Urinary bladder (tissue), 4 donors: Measurements from ENCODE around the gene LRRC4C. TPM values are rescaled to one million over a fixed set of nuclear protein-coding genes. Genes with fewer than 3 reads are reported as not detected.

Source experiments
- DNase-seq: peaks from one replicate; pipeline ENCODE4 v3.0.0-alpha.2; 2015; ENCODE audit errors: extremely low spot score
- H3K27ac ChIP-seq: one replicate; pipeline ENCODE4 v1.5.1; 2013; ENCODE audit warnings: low read depth, mild to moderate bottlenecking, moderate library complexity
- H3K36me3 ChIP-seq: one replicate; pipeline ENCODE4 v1.6.1; 2013; ENCODE audit warnings: mild to moderate bottlenecking, moderate library complexity; ENCODE audit not compliant: insufficient read depth
- H3K4me1 ChIP-seq: one replicate; pipeline ENCODE4 v1.6.1; 2013; ENCODE audit warnings: mild to moderate bottlenecking, moderate library complexity; ENCODE audit not compliant: insufficient read depth
- H3K4me3 ChIP-seq: one replicate; pipeline ENCODE4 v1.5.1; 2013; ENCODE audit warnings: low read depth, low read length
- whole genome bisulfite sequencing: extraction: QIAGEN DNeasy Blood & Tissue Kit; methylation state at CpG from one replicate; pipeline ENCODE4 v1.1.7; 2013; 5-methylcytosine and 5-hydroxymethylcytosine counted together
- polyA plus RNA-seq: library from polyadenylated mRNA; stranded (reverse); fragments of 200-250 nt; gene quantifications from one replicate; pipeline ENCODE4 v1.2.3, GENCODE V29; 2013
- total RNA-seq: library from RNA; depleted of rRNA; stranded (reverse); fragments of >200 nt; gene quantifications from one replicate; pipeline ENCODE4 v1.2.3, GENCODE V29; 2014
- donor health status: healthy with polysubstance abuse.
- donor health status: healthy.

Gene LRRC4C
- total and polyA plus RNA-seq, 2 donors: 3.0 to 7.2 TPM

GRCh38 chr11:40445391-40445790 is 1014.1 kb downstream of the LRRC4C start:
- H3K27ac ChIP-seq: no peak overlapping the region
- WGBS: 71% methylated on average over 4 of the region's 4 CpGs
- no peak overlapping the region for H3K4me3 ChIP-seq
- H3K4me1 ChIP-seq: no peaks in the 10 kb centered on the region
- DNase-seq: no peak
- no peaks in the 10 kb centered on the region for H3K36me3 ChIP-seq

- 93% methylated on average over 1 of the region's 1 CpG for WGBS
- no peak overlapping the region for H3K4me3 ChIP-seq
- H3K4me1 ChIP-seq: no peaks in the 10 kb centered on the region
- no peak overlapping the region for H3K27ac ChIP-seq
- no peak for DNase-seq
- H3K36me3 ChIP-seq: no peaks in the 10 kb centered on the region
Measured at GRCh38 chr11:40444151-40444550, 1015.3 kb downstream of the LRRC4C start.

- H3K4me1 ChIP-seq: no peaks in the 10 kb centered on the region
- DNase-seq: no peak
- H3K4me3 ChIP-seq: no peak overlapping the region
- no peak overlapping the region for H3K27ac ChIP-seq
- no peaks in the 10 kb centered on the region for H3K36me3 ChIP-seq
Measured at GRCh38 chr11:40435344-40435743, 1024.1 kb downstream of the LRRC4C start.

GRCh38 chr11:40434926-40435325 is 1024.5 kb downstream of the LRRC4C start:
- DNase-seq: no peak
- 89% methylated on average over 2 of the region's 2 CpGs for WGBS

GRCh38 chr11:40432358-40432757 is 1027.1 kb downstream of the LRRC4C start:
- Histone ChIP-seq H3K27ac (no peak overlapping the region), H3K4me3 (no peak overlapping the region), H3K36me3 (no peaks in the 10 kb centered on the region), H3K4me1 (no peaks in the 10 kb centered on the region)
- 89% methylated on average over 2 of the region's 2 CpGs for WGBS
- DNase-seq: no peak

More at GRCh38 chr11:40434926-40435325, 1024.5 kb downstream of the LRRC4C start:
- H3K27ac ChIP-seq: no peak overlapping the region
- no peaks in the 10 kb centered on the region for H3K36me3 ChIP-seq
- no peak overlapping the region for H3K4me3 ChIP-seq
- no peaks in the 10 kb centered on the region for H3K4me1 ChIP-seq

GRCh38 chr11:40425168-40425567 is 1034.3 kb downstream of the LRRC4C start:
- Histone ChIP-seq H3K27ac (no peak overlapping the region), H3K4me1 (no peaks in the 10 kb centered on the region), H3K4me3 (no peak overlapping the region), H3K36me3 (no peaks in the 10 kb centered on the region)
- 85% methylated on average over 1 of the region's 1 CpG for WGBS
- no peak for DNase-seq

- 84% methylated on average over 6 of the region's 6 CpGs for WGBS
- Histone ChIP-seq H3K4me3 (no peak overlapping the region), H3K27ac (no peak overlapping the region), H3K4me1 (no peaks in the 10 kb centered on the region), H3K36me3 (no peaks in the 10 kb centered on the region)
- DNase-seq: no peak
Measured at GRCh38 chr11:40421208-40421981, 1038.1 kb downstream of the LRRC4C start.

- H3K4me1 ChIP-seq: no peaks in the 10 kb centered on the region
Measured at GRCh38 chr11:40417627-40418026, 1041.8 kb downstream of the LRRC4C start.

GRCh38 chr11:40407355-40407754 is 1052.1 kb downstream of the LRRC4C start:
- DNase-seq: no peak
- WGBS: 75% methylated on average over 1 of the region's 1 CpG
- no peak overlapping the region for H3K4me3 ChIP-seq
- no peak overlapping the region for H3K27ac ChIP-seq
- no peaks in the 10 kb centered on the region for H3K4me1 ChIP-seq
- H3K36me3 ChIP-seq: no peaks in the 10 kb centered on the region

More at GRCh38 chr11:40417627-40418026, 1041.8 kb downstream of the LRRC4C start:
- no peak for DNase-seq
- Histone ChIP-seq H3K4me3 (no peak overlapping the region), H3K36me3 (no peaks in the 10 kb centered on the region), H3K27ac (no peak overlapping the region)
- WGBS: 37% methylated on average over 3 of the region's 3 CpGs

- 96% methylated on average over 1 of the region's 1 CpG for WGBS
- H3K27ac ChIP-seq: no peak overlapping the region
Measured at GRCh38 chr11:40405614-40406013, 1053.8 kb downstream of the LRRC4C start.

GRCh38 chr11:40403321-40403720 is 1056.1 kb downstream of the LRRC4C start:
- H3K27ac ChIP-seq: no peak overlapping the region
- H3K4me3 ChIP-seq: no peak overlapping the region
- no peaks in the 10 kb centered on the region for H3K4me1 ChIP-seq
- 60% methylated on average over 1 of the region's 1 CpG for WGBS
- no peak for DNase-seq
- no peaks in the 10 kb centered on the region for H3K36me3 ChIP-seq

More at GRCh38 chr11:40405614-40406013, 1053.8 kb downstream of the LRRC4C start:
- DNase-seq: no peak
- Histone ChIP-seq H3K4me3 (no peak overlapping the region), H3K4me1 (no peaks in the 10 kb centered on the region), H3K36me3 (no peaks in the 10 kb centered on the region)

GRCh38 chr11:40401132-40401853 is 1058.2 kb downstream of the LRRC4C start:
- no peaks in the 10 kb centered on the region for H3K36me3 ChIP-seq
- H3K4me1 ChIP-seq: no peaks in the 10 kb centered on the region
- H3K27ac ChIP-seq: no peak overlapping the region
- DNase-seq: no peak
- WGBS: 42% methylated on average over 4 of the region's 4 CpGs
- no peak overlapping the region for H3K4me3 ChIP-seq

GRCh38 chr11:40397141-40397540 is 1062.3 kb downstream of the LRRC4C start:
- no peak for DNase-seq
- WGBS: 47% methylated on average over 3 of the region's 3 CpGs
- no peak overlapping the region for H3K27ac ChIP-seq
- H3K36me3 ChIP-seq: no peaks in the 10 kb centered on the region
- no peaks in the 10 kb centered on the region for H3K4me1 ChIP-seq
- H3K4me3 ChIP-seq: no peak overlapping the region

- no peak overlapping the region for H3K4me3 ChIP-seq
- H3K36me3 ChIP-seq: no peaks in the 10 kb centered on the region
- WGBS: 90% methylated on average over 3 of the region's 3 CpGs
- no peak overlapping the region for H3K27ac ChIP-seq
- no peaks in the 10 kb centered on the region for H3K4me1 ChIP-seq
- no peak for DNase-seq
Measured at GRCh38 chr11:40393511-40393910, 1065.9 kb downstream of the LRRC4C start.
